HG03354 (cell line): ENCODE measurements around the gene LCE6A.

Experiments
- ATAC-seq: cut with Tn5 transposase; IDR thresholded peaks from one replicate; pipeline ENCODE4 v1.9.1; 2021; ENCODE audit warnings: mild to moderate bottlenecking; ENCODE audit not compliant: unreplicated experiment, poor library complexity, severe bottlenecking

Gene LCE6A

GRCh38 chr1:152842556-152842955 lies at the start of gene LCE6A:
Gene LCE6A (plus strand): TSS chr1:152842856. CDS start chr1:152843521, 665 bp downstream.
- ATAC-seq = no peak

GRCh38 chr1:152795686-152796085 lies 47.0 kb upstream of the LCE6A start:
- ATAC-seq = no peak

GRCh38 chr1:152796421-152796820 lies 46.2 kb upstream of the LCE6A start, which contains the start of gene LCE1D:
Gene LCE1D (plus strand): TSS chr1:152796721. CDS start chr1:152797795, 1,074 bp downstream.
- no peak for ATAC-seq

- no peak for ATAC-seq
These were observed 41.3 kb upstream of the LCE6A start for GRCh38 chr1:152801333-152801732.

- ATAC-seq = no peak
These were observed 36.1 kb upstream of the LCE6A start, which contains the start of gene LCE1C for GRCh38 chr1:152806576-152806975. Gene LCE1C (minus strand): TSS chr1:152806651. CDS start chr1:152805478, 1,173 bp downstream.

GRCh38 chr1:152811050-152811449 lies 31.6 kb upstream of the LCE6A start:
- ATAC-seq = no peak

- ATAC-seq = no peak
These were observed 31.0 kb upstream of the LCE6A start, which contains the start of gene LCE1B for GRCh38 chr1:152811671-152812070. Gene LCE1B (plus strand): TSS chr1:152811971. CDS start chr1:152812447, 476 bp downstream.

GRCh38 chr1:152817309-152817708 lies 25.3 kb upstream of the LCE6A start:
- no peak for ATAC-seq

- no peak for ATAC-seq
These were observed 19.4 kb upstream of the LCE6A start for GRCh38 chr1:152823294-152823693.

- ATAC-seq = no peak
These were observed 17.7 kb upstream of the LCE6A start for GRCh38 chr1:152824964-152825363.

GRCh38 chr1:152827173-152827572 lies 15.5 kb upstream of the LCE6A start, which contains the start of gene LCE1A:
Gene LCE1A (plus strand): TSS chr1:152827473. CDS start chr1:152827473, 0 bp downstream.
- no peak for ATAC-seq

- no peak for ATAC-seq
These were observed 5.8 kb upstream of the LCE6A start for GRCh38 chr1:152836870-152837269.

GRCh38 chr1:152855661-152856060 lies 13.0 kb downstream of the LCE6A start:
- ATAC-seq = no peak

- ATAC-seq = no peak
These were observed 15.4 kb downstream of the LCE6A start for GRCh38 chr1:152858062-152858461.

- no peak for ATAC-seq
These were observed 17.0 kb downstream of the LCE6A start, which contains the start of gene LCE7A for GRCh38 chr1:152859696-152860095. Gene LCE7A (plus strand): TSS chr1:152859996. CDS start chr1:152860698, 702 bp downstream.

- no peak for ATAC-seq
These were observed 17.5 kb downstream of the LCE6A start for GRCh38 chr1:152860129-152860528.

GRCh38 chr1:152861374-152861773 lies 18.7 kb downstream of the LCE6A start:
- ATAC-seq = no peak

GRCh38 chr1:152864443-152864842 lies 21.8 kb downstream of the LCE6A start:
- ATAC-seq = no peak

GRCh38 chr1:152866321-152866720 lies 23.7 kb downstream of the LCE6A start:
- no peak for ATAC-seq

GRCh38 chr1:152869808-152870419 lies 27.3 kb downstream of the LCE6A start:
- no peak for ATAC-seq
